Measurements from ENCODE around the gene CHKB.
"Not testable (repeated sequence)": the region's sequence is repeated elsewhere in the genome, so short reads cannot be mapped to it uniquely, and the experiment has no call there.

The CHKB gene

GRCh38 chr22:50582493-50583293, at the start of gene CHKB:
Gene CHKB, minus strand, starts transcription at chr22:50582849. Its CDS starts 68 bp downstream, at chr22:50582781.
- in situ Hi-C loops (cut with HindIII; ENCODE audit: low sequenced_read_pairs): no loop called here

- in situ Hi-C loops (cut with HindIII; ENCODE audit: low sequenced_read_pairs): no loop called here
These were observed 47.7 kb upstream of the CHKB start for GRCh38 chr22:50630376-50630775.

- in situ Hi-C loops (cut with HindIII; ENCODE audit: low sequenced_read_pairs): no loop called here
These were observed 46.0 kb upstream of the CHKB start for GRCh38 chr22:50628543-50629134.

GRCh38 chr22:50627642-50628542, 45.2 kb upstream of the CHKB start, which contains the start of gene ARSA:
Gene ARSA, minus strand, starts transcription at chr22:50628152. Its CDS starts 373 bp downstream, at chr22:50627779.
- in situ Hi-C loops (cut with HindIII; ENCODE audit: low sequenced_read_pairs): no loop called here

- in situ Hi-C loops (cut with HindIII; ENCODE audit: low sequenced_read_pairs): no loop called here
These were observed 44.4 kb upstream of the CHKB start for GRCh38 chr22:50626850-50627641.

- in situ Hi-C loops (cut with HindIII; ENCODE audit: low sequenced_read_pairs): no loop called here
These were observed 43.7 kb upstream of the CHKB start for GRCh38 chr22:50626314-50626849.

GRCh38 chr22:50625568-50626313, 43.1 kb upstream of the CHKB start:
- in situ Hi-C loops (cut with HindIII; ENCODE audit: low sequenced_read_pairs): no loop called here

DNA sequence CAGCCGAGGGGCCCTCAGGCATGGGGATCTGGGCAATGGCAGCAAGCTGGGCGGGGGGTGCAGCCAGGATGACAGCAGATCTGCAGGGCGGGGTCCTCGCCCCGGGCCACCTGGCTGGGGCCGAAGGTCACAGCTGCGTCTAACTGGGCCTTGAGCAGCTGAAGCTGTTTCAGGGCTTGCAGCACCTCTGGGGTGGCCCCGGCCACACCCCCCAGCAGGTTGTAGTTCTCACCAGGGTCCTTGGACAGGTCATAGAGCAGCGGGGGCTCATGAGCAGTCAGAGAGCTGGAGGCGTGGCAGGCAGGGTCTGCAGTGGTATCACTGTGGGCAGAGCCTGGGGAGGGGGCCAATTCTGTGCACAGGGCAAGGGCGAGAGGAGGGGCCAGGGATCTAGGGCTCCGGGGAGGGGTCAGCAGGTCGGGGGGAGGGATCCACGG, 42.5 kb upstream of the CHKB start:
- in situ Hi-C loops (cut with HindIII; ENCODE audit: low sequenced_read_pairs): no loop called here

GRCh38 chr22:50624347-50625130, 41.9 kb upstream of the CHKB start:
- in situ Hi-C loops (cut with HindIII; ENCODE audit: low sequenced_read_pairs): no loop called here

- in situ Hi-C loops (cut with HindIII; ENCODE audit: low sequenced_read_pairs): no loop called here
These were observed 40.2 kb upstream of the CHKB start for GRCh38 chr22:50622723-50623327.

DNA sequence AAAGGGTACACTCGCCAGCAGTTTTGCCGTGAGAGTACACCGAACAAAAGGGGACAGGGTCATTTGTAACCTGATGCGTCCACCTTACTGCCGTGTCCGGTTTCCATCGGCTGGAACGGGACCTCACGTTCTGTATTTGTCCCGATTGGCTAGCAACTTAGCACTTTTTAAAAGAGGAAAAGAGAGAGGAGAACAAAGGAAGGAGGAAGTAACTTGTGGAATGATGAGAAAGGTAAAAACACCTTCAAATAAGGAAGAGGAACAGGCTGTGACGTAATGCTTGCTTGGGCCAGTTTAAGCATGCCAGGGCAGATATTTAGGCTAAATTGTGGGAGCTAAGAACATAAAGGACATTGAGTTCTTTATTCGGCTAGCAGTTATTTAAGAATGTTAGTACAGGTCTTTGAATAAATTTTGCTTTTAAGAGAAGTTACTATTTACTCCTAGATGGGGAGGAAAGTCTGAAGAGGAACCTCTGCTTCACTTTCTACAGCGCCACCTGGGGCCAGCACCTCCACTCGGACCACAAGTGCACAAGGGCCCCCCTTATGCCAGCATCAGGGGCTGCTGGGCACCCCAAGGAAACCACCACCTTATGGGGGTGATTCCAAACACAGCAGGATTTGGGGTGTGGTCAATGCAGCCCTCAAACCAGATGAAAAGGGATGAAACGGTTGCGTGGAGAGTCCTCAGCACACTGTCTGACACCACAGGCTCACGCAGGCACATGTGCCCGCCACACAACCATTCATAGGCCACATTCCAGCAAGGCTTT, 39.5 kb upstream of the CHKB start:
- in situ Hi-C loops (cut with HindIII; ENCODE audit: low sequenced_read_pairs): no loop called here

- in situ Hi-C loops (cut with HindIII; ENCODE audit: low sequenced_read_pairs): no loop called here
These were observed 38.8 kb upstream of the CHKB start for GRCh38 chr22:50621356-50621880.

DNA sequence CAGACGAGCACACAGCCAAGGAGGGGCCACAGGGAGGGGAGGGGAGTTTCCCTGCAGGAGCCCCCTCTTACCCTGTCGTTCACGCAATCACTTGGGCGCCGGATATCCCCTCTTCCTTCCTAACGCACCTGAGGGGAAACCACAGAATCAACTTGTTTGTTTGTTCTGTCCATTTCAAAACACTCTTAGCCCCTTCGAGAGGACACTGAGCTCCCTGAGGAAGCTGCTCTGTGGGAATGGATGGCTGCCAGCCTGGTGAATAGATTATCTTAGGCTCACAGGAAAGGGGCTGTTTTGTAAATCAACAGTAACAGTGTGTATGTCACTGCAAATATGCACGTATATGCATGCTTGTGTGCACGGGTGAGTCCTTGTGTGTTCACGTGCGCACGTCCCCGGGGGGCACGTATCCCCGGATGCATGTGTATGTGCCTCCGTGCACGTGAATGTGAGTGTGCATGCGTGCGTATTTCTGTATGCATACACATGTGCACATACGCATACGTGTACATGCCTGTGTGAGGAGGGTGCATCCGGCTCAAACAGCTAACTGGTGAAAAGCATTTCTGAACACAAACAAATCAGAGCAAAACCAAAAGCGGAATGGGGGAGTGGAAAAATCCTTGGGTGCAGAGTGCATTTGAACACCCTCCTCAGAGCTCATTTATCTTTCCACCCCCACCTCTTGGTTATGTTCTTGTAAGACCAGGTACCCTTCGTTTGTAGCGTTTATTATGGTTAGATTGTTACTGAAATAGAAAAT, 38.1 kb upstream of the CHKB start:
- in situ Hi-C loops (cut with HindIII; ENCODE audit: low sequenced_read_pairs): no loop called here

GRCh38 chr22:50614296-50614695, 31.6 kb upstream of the CHKB start:
- in situ Hi-C loops (cut with HindIII; ENCODE audit: low sequenced_read_pairs): not testable (repeated sequence)

GRCh38 chr22:50613291-50613981, 30.8 kb upstream of the CHKB start:
- in situ Hi-C loops (cut with HindIII; ENCODE audit: low sequenced_read_pairs): no loop called here

All from DLD1 (cell line).